K562 (cell line): ENCODE results near the gene MEX3D.
"Not testable (repeated sequence)": the region's sequence is repeated elsewhere in the genome, so short reads cannot be mapped to it uniquely, and the experiment has no call there.

ENCODE experiments used
- CEBPB ChIP-seq: fragments of 450-650 bp; IDR thresholded peaks from 2 replicates; pipeline ENCODE4 v1.6.1; 2016; ENCODE audit warnings: missing genetic modification characterization, missing compliant biosample characterization
- CTBP1 ChIP-seq: fragments of 450-650 bp; IDR thresholded peaks from 2 replicates; pipeline ENCODE4 v1.6.1; 2016; ENCODE audit warnings: borderline replicate concordance
- CTCF ChIP-seq, 3 experiments: IDR thresholded peaks in 2 of 3; conservative IDR thresholded peaks in 1 of 3; 2 replicates each; pipeline ENCODE4 v1.5.1; 2011 to 2012; ENCODE audit warnings: low read length in 3 of 3, mild to moderate bottlenecking in 3 of 3, control low read depth in 2 of 3, improper control_type of control experiment in 1 of 3, inconsistent platforms in 1 of 3, low read depth in 1 of 3, mixed read lengths in 1 of 3, moderate library complexity in 1 of 3; ENCODE audit not compliant: insufficient read depth in 2 of 3
- ELF4 ChIP-seq: fragments of 450-650 bp; formaldehyde crosslinking; IDR thresholded peaks from 2 replicates; pipeline ENCODE4 v1.4.0; 2022; ENCODE audit warnings: missing genetic modification characterization
- FOXJ2 ChIP-seq: fragments of 200-800 bp; sonication (Bioruptor generic); IDR thresholded peaks from 2 replicates; pipeline ENCODE4 v1.6.1; 2016; ENCODE audit warnings: missing genetic modification characterization, missing compliant biosample characterization
- FOXM1 ChIP-seq, 2 experiments: fragments of 450-650 bp in 1 of 2; sonication (generic) in 1 of 2; formaldehyde crosslinking in 1 of 2; IDR thresholded peaks; 2 replicates each; pipeline versions ENCODE4 v1.6.1 to v1.9.0; 2017 to 2022; ENCODE audit warnings: low read depth in 2 of 2, mild to moderate bottlenecking in 2 of 2, missing genetic modification reagents in 1 of 2, moderate library complexity in 1 of 2
- NFXL1 ChIP-seq: fragments of 450-650 bp; formaldehyde crosslinking; IDR thresholded peaks from 2 replicates; pipeline ENCODE4 v1.4.0; 2021; ENCODE audit warnings: mild to moderate bottlenecking
- NR0B1 ChIP-seq: fragments of 450-650 bp; IDR thresholded peaks from one replicate; pipeline ENCODE4 v1.6.1; 2018; ENCODE audit warnings: mild to moderate bottlenecking, moderate library complexity; ENCODE audit not compliant: partially characterized antibody
- POLR2A ChIP-seq: fragments of 450-650 bp; conservative IDR thresholded peaks from 2 replicates; pipeline ENCODE4 v1.6.1; 2016
- POLR3G ChIP-seq: IDR thresholded peaks from 2 replicates; pipeline ENCODE4 v1.6.1; 2011; ENCODE audit not compliant: insufficient read length, insufficient replicate concordance; ENCODE audit errors: extremely low read depth
- SP1 ChIP-seq: sonication (generic); formaldehyde crosslinking; IDR thresholded peaks from 2 replicates; pipeline ENCODE4 v1.8.1; 2022; ENCODE audit warnings: mild to moderate bottlenecking, missing genetic modification reagents
- TEAD2 ChIP-seq: fragments of 450-650 bp; IDR thresholded peaks from 2 replicates; pipeline ENCODE4 v1.6.1; 2016; ENCODE audit warnings: missing genetic modification characterization, control low read depth, missing compliant biosample characterization
- ZKSCAN3 ChIP-seq: fragments of 250-450 bp; sonication (Bioruptor Pico); IDR thresholded peaks from 2 replicates; pipeline ENCODE4 v1.4.0; 2020
- ZNF3 ChIP-seq: fragments of 250-450 bp; sonication (Bioruptor Pico); IDR thresholded peaks from 2 replicates; pipeline ENCODE4 v1.5.0; 2021; ENCODE audit warnings: mild to moderate bottlenecking, moderate library complexity

GRCh38 chr19:1535699-1536098, 32.4 kb downstream of the MEX3D start:
- TF ChIP-seq FOXM1 (IDR thresholded peaks at IDR 0.05; ENCODE audit: low read depth); FOXM1 (CRISPR knock-in tag; IDR thresholded peaks at IDR 0.05; ENCODE audit: low read depth); NFXL1 (CRISPR knock-in tag); POLR2A; NR0B1; CTBP1; CEBPB (tag); TEAD2 (tag); ZNF3 (CRISPR knock-in tag); CTCF (IDR thresholded peaks at IDR 0.05 in 2 of 3, conservative IDR thresholded peaks at IDR 0.05 in 1 of 3; ENCODE audit: insufficient read depth in 2 of 3, low read depth in 1 of 3, low read length in 3 of 3); SP1 (CRISPR knock-in tag); ZKSCAN3 (CRISPR knock-in tag); POLR3G; ELF4 (CRISPR knock-in tag); FOXJ2 (tag): not testable (repeated sequence)
